Breast epithelium (tissue), 4 donors: ENCODE measurements around the gene CHKA. TPM values are rescaled to one million over a fixed set of nuclear protein-coding genes. Genes with fewer than 3 reads are reported as not detected.

Experiments
- DNase-seq, 2 donors: peaks; one replicate each; pipeline ENCODE4 v3.0.0-alpha.2; 2019; ENCODE audit warnings: low spot score in 2 of 2
- H3K27ac ChIP-seq, 2 donors: fragments of 200-600 bp; sonication (generic) in 1 of 2; one replicate each; pipeline ENCODE4 v1.5.1; 2016 to 2019; ENCODE audit warnings: mild to moderate bottlenecking in 1 of 2
- H3K27me3 ChIP-seq, 2 donors: fragments of 200-600 bp; sonication (generic) in 1 of 2; one replicate each; pipeline versions ENCODE4 v1.5.1 to v1.6.0; 2017 to 2019; ENCODE audit warnings: control low read depth in 1 of 2, mild to moderate bottlenecking in 1 of 2
- H3K36me3 ChIP-seq: fragments of 200-600 bp; one replicate; pipeline ENCODE4 v1.5.1; 2019
- H3K4me1 ChIP-seq, 2 donors: fragments of 200-600 bp; sonication (generic); one replicate each; pipeline ENCODE4 v1.5.1; 2016 to 2019; ENCODE audit warnings: control low read depth in 1 of 2
- H3K4me3 ChIP-seq, 3 donors: fragments of 200-600 bp; sonication (generic); 1 replicate in 2 of 3; 2 replicates in 1 of 3; pipeline ENCODE4 v1.5.1; 2016 to 2019; ENCODE audit warnings: mild to moderate bottlenecking in 3 of 3, moderate library complexity in 2 of 3
- H3K9me3 ChIP-seq, 2 donors: fragments of 200-600 bp; sonication (generic) in 1 of 2; one replicate each; pipeline ENCODE4 v1.5.1; 2016 to 2019; ENCODE audit warnings: control low read depth in 1 of 2
- POLR2A ChIP-seq: fragments of 450-650 bp; IDR thresholded peaks from one replicate; pipeline ENCODE4 v1.6.1; 2016; ENCODE audit warnings: antibody characterized with exemption, mild to moderate bottlenecking, moderate library complexity
- POLR2AphosphoS5 ChIP-seq, 3 donors: sonication (generic); formaldehyde crosslinking; IDR thresholded peaks; one replicate each; pipeline ENCODE4 v1.6.1; 2017; ENCODE audit warnings: antibody characterized with exemption in 3 of 3
- intact Hi-C: fragments of 100-400 bp; cut with DNase I; formaldehyde crosslinking; loops from one replicate; pipeline ENCODE4 v1.15.1; 2023; ENCODE audit warnings: low total_unique reads
- total RNA-seq, 3 donors: library from RNA; depleted of rRNA; stranded (reverse); fragments of >200 nt; gene quantifications; one replicate each; pipeline ENCODE4 v1.1.0, GENCODE V29; 2016
- TF ChIP-seq, protein P1 (sequence below), 3 donors: fragments of 450-650 bp; IDR thresholded peaks; one replicate each; pipeline ENCODE4 v1.5.1; 2016 to 2017; ENCODE audit warnings: antibody characterized with exemption in 3 of 3, mild to moderate bottlenecking in 3 of 3, moderate library complexity in 3 of 3

CHKA gene
- total RNA-seq, 3 donors from 2014 or later, result 52.1 to 73.0 (median 71.7) TPM

DNA sequence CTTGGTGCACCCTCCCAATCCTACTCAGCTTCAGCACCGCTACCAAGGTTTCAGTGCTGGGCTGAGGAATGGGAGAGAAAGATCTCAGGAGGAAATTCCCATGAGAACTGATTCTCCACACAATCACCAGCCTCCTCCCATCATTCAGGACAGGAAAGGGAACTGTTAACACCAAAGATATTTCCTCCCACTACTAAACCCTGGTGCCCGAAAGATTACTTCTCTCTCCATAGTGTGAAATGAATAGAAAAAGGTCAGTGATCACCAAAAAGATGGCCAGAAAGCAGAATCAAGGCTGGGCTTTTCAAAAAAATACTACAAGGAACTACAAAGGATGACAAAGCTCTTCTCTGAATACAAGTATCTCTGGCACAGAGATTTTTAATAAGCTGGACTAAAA, 56.3 kb downstream of the CHKA start:
- TF ChIP-seq POLR2A, result no peak
- TF ChIP-seq, protein P1, sequence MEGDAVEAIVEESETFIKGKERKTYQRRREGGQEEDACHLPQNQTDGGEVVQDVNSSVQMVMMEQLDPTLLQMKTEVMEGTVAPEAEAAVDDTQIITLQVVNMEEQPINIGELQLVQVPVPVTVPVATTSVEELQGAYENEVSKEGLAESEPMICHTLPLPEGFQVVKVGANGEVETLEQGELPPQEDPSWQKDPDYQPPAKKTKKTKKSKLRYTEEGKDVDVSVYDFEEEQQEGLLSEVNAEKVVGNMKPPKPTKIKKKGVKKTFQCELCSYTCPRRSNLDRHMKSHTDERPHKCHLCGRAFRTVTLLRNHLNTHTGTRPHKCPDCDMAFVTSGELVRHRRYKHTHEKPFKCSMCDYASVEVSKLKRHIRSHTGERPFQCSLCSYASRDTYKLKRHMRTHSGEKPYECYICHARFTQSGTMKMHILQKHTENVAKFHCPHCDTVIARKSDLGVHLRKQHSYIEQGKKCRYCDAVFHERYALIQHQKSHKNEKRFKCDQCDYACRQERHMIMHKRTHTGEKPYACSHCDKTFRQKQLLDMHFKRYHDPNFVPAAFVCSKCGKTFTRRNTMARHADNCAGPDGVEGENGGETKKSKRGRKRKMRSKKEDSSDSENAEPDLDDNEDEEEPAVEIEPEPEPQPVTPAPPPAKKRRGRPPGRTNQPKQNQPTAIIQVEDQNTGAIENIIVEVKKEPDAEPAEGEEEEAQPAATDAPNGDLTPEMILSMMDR (IDR thresholded peaks at IDR 0.05), result no peak
- TF ChIP-seq POLR2AphosphoS5 (IDR thresholded peaks at IDR 0.05), result no peak

GRCh38 chr11:68061508-68061907, 59.7 kb downstream of the CHKA start:
- H3K4me3 ChIP-seq, result no peak overlapping the region
- H3K9me3 ChIP-seq, result no peaks in the 10 kb centered on the region
- TF ChIP-seq POLR2A, result no peak
- no peak for TF ChIP-seq POLR2AphosphoS5 (IDR thresholded peaks at IDR 0.05)
- TF ChIP-seq, protein P1 (IDR thresholded peaks at IDR 0.05), result no peak
- DNase-seq, result no peak
- H3K27ac ChIP-seq, result no peak overlapping the region
- intact Hi-C loops, result no loop called here
- no peaks in the 10 kb centered on the region for H3K27me3 ChIP-seq
- H3K36me3 ChIP-seq, result no peaks in the 10 kb centered on the region
- no peaks in the 10 kb centered on the region for H3K4me1 ChIP-seq

More for the DNA sequence above, 56.3 kb downstream of the CHKA start:
- H3K27me3 ChIP-seq, result no peaks in the 10 kb centered on the region
- no peaks in the 10 kb centered on the region for H3K9me3 ChIP-seq
- H3K4me3 ChIP-seq, result no peak overlapping the region
- H3K27ac ChIP-seq, result no peak overlapping the region
- no peak for DNase-seq
- H3K4me1 ChIP-seq, result no peaks in the 10 kb centered on the region
- intact Hi-C loops, result no loop called here
- no peaks in the 10 kb centered on the region for H3K36me3 ChIP-seq

GRCh38 chr11:68057807-68058206, 63.4 kb downstream of the CHKA start:
- H3K36me3 ChIP-seq, result no peaks in the 10 kb centered on the region
- no peaks in the 10 kb centered on the region for H3K9me3 ChIP-seq
- no peaks in the 10 kb centered on the region for H3K27me3 ChIP-seq
- intact Hi-C loops, result no loop called here
- H3K4me1 ChIP-seq, result no peaks in the 10 kb centered on the region
- DNase-seq, result no peak
- TF ChIP-seq POLR2AphosphoS5 (IDR thresholded peaks at IDR 0.05), result no peak
- TF ChIP-seq POLR2A, result no peak
- TF ChIP-seq, protein P1 (IDR thresholded peaks at IDR 0.05), result no peak
- no peak overlapping the region for H3K4me3 ChIP-seq
- H3K27ac ChIP-seq, result no peak overlapping the region

GRCh38 chr11:68056317-68057285, 64.6 kb downstream of the CHKA start:
- no peak overlapping the region for H3K27ac ChIP-seq
- no peak for DNase-seq
- H3K27me3 ChIP-seq, result no peaks in the 10 kb centered on the region
- no peaks in the 10 kb centered on the region for H3K4me1 ChIP-seq
- no peak for TF ChIP-seq POLR2AphosphoS5 (IDR thresholded peaks at IDR 0.05)
- TF ChIP-seq, protein P1 (IDR thresholded peaks at IDR 0.05), result no peak
- intact Hi-C loops, result no loop called here
- no peak overlapping the region for H3K4me3 ChIP-seq
- no peaks in the 10 kb centered on the region for H3K36me3 ChIP-seq
- no peaks in the 10 kb centered on the region for H3K9me3 ChIP-seq
